ENCODE measurements around the gene NOX3.
"Not testable (repeated sequence)": the region's sequence is repeated elsewhere in the genome, so short reads cannot be mapped to it uniquely, and the experiment has no call there.

NOX3 gene

GRCh38 chr6:155364844-155365437, 90.7 kb downstream of the NOX3 start:
- no peak for DNase-seq

DNA sequence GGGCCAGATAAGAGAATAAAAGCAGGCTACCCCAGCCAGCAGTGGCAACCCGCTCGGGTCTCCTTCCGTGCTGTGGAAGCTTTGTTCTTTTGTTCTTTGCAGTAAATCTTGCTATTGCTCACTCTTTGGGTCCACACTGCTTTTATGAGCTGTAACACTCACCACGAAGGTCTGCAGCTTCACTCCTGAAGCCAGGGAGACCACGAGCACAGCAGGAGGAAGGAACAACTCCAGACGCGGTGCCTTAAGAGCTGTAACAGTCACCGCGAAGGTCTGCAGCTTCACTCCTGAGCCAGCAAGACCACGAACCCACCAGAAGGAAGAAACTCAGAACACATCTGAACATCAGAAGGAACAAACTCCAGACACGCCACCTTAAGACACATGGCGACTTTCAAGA, 91.6 kb downstream of the NOX3 start:
- DNase-seq = not testable (repeated sequence)

DNA sequence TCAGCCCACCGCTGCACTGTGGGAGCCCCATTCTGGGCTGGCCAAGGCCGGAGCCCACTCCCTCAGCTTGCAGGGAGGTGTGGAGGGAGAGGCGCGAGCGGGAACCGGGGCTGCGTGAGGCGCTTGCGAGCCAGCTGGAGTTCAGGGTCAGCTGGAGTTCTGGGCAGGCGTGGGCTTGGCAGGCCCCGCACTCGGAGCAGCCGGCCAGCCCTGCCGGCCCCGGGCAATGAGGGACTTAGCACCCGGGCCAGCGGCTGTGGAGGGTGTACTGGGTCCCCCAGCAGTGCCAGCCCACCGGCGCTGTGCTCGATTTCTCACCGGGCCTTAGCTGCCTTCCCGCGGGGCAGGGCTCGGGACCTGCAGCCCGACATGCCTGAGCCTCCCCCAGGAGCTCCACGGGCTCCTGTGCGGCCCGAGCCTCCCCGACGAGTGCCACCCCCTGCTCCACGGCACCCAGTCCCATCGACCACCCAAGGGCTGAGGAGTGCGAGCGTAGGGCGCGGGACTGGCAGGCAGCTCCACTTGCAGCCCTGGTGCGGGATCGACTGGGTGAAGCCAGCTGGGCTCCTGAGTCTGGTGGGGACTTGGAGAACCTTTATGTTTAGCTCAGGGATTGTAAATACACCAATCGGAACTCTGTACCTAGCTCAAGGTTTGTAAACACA, 92.5 kb downstream of the NOX3 start:
- DNase-seq = not testable (repeated sequence)

- DNase-seq = no peak
Measured at GRCh38 chr6:155354167-155354566, 101.5 kb downstream of the NOX3 start.

DNA sequence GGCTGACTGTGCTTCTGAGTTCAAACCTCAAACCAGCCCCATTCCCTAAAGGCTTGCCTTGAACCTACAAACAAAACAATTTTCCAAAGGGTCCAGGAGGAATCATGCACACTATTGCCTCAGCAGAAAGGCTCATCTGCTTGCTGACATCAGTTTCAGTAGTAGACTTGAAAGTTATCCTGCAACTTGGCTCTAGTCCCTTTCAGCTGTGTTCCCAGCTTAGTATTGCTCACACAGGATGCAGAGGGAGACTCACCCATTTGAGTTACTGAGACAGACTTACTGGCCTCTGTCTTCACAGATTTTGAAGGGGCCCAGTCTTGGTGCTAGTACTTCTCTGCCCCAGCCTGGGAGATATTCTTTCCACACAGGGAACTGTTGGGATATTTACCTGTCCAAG, 102.8 kb downstream of the NOX3 start:
- no peak for DNase-seq

- no peak for DNase-seq
Measured at GRCh38 chr6:155352130-155352420, 103.6 kb downstream of the NOX3 start.

GRCh38 chr6:155351273-155352129, 104.1 kb downstream of the NOX3 start:
- no peak for DNase-seq

GRCh38 chr6:155349956-155350355, 105.7 kb downstream of the NOX3 start:
- no peak for DNase-seq

DNA sequence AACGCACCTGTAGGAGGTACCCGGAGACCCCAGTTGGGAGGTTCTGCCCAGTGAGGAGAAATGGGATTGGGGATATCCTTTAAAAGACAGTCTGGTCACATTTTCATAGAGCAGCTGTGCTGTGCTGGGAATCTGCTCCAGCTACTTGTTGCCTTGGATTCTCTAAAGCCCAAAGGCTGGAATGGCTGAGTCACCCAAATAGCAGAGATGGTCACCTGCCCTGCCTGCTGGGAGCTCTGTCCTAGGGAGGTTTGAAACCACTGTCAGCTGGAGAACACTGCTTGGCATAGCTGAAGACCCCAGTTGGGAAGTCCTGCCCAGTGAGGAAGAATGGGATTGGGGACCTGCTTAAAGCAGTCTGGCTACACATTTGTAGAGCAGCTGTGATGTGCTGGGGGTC, 106.5 kb downstream of the NOX3 start:
- DNase-seq = no peak

GRCh38 chr6:155347800-155348199, 107.8 kb downstream of the NOX3 start:
- no peak for DNase-seq

GRCh38 chr6:155346957-155347356, 108.7 kb downstream of the NOX3 start:
- DNase-seq = no peak

Data from GDM1 (cell line).